ELF-1 (cell line): ENCODE measurements around the gene XRN2.
A peak's percentile ranks its signal among the peaks of the same experiment; 100 is the strongest.
"Not testable (repeated sequence)": the region's sequence is repeated elsewhere in the genome, so short reads cannot be mapped to it uniquely, and the experiment has no call there.

Experiments used
- DNase-seq: peaks from one replicate; pipeline ENCODE4 v3.0.0-alpha.2; 2016; ENCODE audit warnings: low read depth, low spot score

Gene XRN2

DNA sequence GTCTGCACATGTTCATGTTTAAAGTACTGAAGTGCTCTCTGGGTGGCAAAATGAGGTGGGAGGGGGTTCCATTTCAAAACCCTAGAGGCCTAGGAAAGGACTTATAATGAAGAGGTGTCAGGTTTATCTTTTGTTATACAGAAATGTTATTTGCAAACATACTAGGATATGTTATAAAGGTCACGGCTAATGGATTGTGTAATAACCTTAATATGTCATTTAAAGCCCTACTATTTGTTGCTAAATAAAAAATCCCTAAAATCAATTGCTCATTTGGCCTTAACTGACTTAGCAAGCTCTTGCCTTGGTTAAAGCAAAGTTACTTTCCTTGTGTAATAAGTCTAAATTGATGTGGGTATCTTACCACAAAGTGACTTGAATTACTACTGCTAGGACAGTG is 85.4 kb downstream of the XRN2 start:
- no peak for DNase-seq

DNA sequence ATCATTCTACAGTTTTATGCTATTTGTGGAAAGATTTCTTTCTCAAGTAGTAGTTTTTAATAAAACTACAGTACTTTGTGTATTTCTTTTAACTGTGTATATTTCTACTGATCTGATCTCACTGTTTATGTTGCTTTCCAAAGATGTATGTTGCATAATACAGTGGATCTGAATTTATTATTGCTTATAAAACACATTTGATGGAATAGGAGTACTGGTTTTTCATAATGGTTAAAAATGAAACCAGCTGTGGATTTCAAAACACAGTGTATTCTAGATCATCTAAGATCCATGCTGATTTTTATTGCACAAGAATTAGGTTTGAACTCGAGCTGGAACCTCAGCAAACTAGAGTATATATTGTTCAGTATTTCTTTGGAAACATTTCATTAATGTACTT is 86.2 kb downstream of the XRN2 start:
- no peak for DNase-seq

DNA sequence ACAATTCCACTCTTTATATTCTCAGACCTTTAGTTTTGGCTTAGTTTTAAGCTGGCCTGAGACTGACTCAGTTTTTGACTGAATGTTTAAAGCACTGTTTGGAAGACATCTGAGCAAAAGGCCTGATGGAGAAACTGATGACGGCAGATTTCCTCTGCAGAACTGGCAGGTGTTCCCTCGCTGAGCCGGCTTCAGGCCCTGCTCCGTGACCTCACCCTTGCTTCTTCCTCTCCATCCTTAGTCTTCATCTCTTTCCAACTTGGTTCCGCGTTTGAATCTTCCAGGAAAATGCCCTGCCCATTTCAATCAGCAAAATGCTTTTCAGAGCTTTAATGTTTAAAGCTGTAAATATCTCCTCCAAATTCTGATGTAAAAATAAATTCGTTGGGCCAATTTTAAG is 87.6 kb downstream of the XRN2 start:
- DNase-seq: no peak

DNA sequence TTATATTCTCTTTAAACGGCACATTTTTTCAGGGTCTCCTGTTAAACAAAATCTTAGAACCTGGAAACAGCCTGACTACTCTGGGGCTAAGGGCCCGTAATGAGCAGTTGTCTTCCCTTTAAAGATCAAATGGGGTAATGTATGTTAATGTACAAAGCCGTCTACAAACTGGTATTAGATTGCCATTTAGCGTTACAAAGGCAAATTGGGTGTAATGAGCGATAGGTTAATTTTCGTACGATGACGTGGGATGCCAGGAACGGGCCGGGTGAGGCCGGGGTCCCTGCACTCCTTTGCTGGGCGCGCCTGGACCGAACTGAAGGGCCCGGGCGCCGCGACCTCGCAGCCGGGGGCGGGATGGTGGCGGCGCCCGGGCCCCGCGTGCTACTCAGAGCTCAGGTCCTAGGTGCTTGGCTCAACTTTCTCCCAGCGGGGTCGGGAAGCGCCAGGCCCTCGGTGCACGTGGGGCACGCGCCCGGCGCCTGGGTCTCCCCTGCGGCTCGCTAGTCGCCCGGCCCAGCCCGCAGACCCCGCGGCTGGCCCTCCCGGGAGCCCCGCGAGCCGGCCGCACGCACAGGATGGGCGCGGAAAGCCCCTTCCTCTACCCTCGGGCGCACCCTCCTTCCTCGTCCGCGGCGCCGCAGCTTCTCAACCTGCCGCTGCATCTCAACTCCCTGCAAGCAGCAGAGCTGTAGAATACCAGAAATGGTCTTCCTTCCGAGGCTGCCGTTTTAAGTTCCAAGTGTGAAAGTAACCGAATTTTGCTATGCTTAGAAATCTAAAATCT is 88.2 kb downstream of the XRN2 start:
- DNase-seq: peak; percentile 65

DNA sequence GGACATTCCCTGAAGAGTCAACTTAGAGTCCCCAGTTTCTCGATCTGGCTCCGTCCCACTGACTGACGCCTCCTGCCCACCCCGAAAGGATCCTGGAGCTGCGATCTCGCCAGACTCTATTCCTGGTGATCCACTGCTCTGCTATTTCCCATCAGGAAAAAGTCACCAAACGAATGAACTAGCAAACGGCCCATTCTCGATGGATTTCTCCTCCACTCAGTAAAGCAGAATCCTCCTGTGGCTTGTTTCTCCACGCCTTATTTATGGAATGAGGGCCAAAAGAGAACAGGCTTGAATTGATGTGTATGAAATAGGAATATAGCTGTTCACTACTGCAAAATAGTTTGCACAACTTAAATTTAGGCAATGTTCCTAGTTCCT is 88.8 kb downstream of the XRN2 start:
- no peak for DNase-seq

DNA sequence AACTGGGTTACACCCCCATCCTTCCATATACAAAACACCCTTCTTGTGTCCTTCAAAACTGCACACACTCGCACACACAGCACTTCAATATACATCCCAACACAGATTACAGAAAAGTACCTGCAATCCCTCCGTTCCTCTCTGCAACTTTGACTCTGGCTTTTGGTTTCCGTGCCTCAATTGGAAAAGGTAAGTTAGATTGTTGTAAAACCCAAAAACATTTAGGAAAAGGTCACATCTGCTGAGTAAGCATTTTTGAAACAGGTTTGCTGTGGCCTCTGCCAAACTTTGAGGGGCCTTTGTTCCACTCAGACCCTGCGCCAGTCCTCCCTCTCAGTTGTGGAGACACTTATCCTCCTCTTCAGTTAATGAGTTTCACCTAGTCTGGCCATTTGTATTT is 90.0 kb downstream of the XRN2 start:
- DNase-seq: no peak

DNA sequence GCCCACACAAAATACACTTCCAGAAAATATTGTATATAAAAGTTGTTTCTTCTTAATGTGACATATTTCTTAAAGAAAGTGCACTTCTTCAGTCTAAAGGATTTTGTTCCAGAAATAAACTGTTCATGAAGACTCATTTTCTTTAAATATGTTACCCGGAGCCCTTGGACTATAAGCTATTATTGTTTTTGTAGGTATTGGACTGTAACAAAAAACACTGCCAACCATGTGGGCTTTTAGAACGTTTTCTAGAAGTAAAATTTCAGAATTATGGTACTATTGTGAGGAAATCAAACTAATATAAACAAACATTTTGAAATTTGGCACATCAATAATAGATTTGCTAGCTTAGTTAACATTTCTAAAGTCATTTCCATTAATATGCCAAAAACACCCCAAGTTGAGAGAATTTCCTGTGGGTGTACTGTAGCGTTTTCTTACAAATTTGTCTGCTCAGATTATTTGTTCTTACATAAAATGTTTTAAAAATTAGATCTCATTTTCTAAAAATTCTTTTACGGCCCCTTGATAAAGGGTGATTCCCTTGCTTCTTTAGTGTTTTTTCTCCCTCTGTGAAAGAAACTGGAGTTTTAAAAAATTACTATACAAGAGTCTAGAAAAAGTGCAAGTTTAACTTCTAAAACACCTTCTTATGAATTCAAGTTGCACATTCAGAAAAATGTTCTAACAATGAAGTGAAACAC is 90.8 kb downstream of the XRN2 start:
- no peak for DNase-seq

DNA sequence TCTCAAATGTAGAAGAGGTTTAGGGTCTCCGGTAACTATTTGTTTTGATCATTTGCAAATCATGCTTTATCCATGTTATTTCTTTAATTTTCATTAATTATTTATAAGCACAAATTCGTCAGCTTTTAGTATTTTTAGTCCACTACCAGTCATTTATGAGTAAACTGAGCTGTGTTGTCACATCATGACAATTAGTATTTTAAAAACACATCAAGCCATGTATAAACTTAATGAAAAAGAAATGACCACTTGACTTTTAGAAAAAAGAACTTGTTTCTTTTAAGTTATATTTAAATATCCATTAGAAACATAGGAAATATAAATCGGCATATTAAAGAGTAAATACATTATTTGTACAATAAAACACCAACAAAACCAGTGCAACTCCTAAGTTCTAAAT is 91.4 kb downstream of the XRN2 start:
- DNase-seq: no peak

DNA sequence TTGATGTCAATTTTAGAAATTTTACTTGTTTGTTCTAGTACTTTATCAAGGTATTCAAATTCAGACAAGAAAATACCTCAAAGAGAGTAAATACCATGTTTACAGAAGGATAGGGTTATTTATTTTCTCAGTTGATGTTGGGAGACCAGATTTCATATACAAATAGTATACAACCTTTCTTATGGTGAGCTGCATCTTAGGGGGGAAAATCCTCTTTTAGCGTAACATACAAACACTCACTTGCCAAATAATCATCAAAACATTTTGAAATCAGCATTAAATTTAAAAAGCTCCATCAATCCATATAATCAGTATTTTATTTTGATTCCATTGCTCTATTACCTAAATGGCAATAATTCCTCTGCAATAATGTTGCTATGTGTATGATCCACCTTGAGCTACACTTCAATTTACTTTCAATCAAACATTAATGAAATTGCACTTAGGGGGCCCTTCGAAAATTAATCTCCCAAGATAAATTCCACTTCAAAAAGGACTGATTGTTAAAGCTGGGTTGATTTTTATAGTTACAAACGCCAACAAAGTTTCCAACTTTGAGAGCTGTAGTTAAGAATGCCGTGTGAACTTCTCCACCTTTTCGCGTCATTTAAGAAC is 92.0 kb downstream of the XRN2 start:
- no peak for DNase-seq

DNA sequence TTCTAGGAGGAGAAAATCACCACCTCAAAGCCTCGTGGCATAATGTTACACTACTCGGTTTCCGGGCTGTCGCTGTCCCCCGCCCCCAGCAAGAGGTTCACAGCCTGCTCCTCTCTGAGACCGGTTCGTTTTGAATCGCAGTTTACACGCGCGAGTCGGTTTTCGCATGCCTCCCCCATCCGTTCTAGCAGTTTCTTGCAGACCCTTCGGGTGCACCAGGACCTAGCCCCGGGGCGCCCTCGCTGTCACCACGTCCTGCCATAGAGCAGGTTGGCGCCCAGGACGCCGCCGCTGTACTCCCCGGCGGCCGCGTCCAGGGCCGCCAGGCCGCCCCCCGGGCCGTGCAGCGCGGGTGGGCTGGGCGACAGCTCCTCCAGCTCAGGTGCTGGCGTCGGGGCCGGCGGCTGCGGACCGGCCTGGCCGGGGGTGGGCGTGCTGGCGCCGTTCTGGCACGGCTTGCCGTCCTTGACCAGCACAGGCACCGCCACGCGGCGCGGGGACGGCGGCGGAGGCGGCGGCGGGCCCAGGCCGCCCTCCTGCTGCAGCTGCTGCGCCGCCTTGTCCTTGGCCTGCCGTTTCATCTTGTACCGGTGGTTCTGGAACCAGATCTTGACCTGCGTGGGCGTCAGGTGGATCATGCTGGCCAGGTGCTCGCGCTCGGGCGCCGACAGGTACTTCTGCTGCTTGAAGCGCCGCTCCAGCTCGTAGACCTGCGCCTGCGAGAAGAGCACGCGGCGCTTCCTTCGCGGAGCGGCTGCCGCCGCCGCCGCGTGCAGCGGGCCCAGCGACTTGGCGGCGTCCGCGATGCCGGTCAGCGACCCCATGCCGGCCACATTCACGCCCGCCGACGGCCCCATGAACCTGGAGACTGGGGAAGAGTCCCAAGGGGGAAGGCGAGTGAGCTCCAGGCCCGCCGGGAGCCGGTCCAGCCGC is 92.8 kb downstream of the XRN2 start:
- DNase-seq: peak; percentile 65

DNA sequence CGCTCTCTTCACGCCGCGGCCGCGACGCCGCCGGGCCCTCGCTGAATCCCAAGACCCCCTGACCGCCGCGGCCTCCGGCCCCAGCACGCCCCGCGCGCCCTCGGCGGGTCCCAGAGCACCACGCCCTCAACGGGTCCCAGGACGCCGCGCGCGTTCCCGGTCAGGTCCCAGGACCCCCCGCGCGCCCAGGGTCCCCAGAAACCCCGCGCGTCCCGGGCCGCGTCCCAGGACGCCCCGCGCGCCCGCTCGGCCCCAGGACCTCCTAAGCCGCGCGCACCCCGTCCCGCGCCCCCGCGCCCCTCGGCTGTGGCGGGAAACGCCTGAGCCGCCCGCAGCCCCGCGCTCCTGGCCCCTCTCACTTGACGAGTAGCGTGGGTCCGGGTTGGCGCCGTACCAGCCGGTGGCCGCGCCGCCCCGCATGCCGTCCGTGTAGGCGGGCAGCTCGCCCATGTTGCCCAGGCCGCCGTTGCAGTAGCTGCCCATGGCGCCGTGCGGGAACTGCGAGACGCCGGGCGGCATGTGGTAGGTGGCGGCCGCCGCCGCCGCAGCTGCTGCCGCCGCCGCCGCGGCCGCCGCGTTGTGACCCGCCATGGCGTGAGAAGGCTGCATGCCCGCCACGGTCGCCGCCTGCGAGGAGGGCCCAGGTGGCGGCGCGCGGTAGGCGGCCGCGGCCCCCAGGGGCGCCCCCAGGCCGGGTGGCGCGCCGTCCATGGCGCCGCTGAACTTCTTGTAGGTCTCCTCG is 93.6 kb downstream of the XRN2 start:
- DNase-seq: no peak

DNA sequence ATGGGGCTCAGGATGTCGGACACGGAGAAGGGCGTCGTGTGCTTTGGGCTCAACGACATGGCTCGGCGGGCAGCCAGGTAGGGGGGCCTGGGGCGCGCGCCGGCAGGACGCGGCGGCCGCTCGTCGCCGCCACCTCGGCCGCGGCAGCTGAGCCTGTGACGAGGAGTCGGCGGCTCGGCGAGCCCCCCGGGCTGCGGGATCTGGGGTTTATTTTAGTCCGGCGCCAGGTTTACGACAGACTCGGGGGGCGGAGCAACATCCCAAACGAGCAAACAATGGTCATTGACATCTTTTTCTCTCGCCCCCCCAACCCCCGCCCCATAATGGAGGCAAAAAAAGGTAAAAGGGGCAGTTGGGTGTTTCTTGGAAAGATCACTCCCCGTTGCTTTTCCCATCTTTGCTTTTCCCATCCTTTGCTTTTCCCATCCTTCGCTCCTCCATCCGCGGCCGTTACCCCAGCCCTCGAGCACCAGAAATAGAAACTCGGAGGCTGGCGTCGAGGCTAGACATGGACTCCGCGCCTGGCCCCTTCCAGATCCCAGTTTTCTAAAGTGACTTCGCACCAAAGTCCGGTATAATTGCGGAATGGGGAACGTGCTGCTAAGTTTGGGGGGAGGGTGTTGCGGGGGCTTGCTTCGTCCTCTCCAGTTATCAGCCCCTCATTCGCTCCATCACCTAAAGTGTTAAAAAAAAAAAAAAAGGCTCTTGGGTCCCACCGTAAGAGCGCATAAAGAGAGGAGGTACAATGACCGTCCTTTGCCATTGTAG is 94.4 kb downstream of the XRN2 start, which contains the start of gene NKX2-4:
Gene NKX2-4, minus strand, starts transcription at position 186 of the 768 bp plus-strand sequence. Its CDS starts 127 bp downstream, at position 59.
- peak; percentile 18 for DNase-seq

DNA sequence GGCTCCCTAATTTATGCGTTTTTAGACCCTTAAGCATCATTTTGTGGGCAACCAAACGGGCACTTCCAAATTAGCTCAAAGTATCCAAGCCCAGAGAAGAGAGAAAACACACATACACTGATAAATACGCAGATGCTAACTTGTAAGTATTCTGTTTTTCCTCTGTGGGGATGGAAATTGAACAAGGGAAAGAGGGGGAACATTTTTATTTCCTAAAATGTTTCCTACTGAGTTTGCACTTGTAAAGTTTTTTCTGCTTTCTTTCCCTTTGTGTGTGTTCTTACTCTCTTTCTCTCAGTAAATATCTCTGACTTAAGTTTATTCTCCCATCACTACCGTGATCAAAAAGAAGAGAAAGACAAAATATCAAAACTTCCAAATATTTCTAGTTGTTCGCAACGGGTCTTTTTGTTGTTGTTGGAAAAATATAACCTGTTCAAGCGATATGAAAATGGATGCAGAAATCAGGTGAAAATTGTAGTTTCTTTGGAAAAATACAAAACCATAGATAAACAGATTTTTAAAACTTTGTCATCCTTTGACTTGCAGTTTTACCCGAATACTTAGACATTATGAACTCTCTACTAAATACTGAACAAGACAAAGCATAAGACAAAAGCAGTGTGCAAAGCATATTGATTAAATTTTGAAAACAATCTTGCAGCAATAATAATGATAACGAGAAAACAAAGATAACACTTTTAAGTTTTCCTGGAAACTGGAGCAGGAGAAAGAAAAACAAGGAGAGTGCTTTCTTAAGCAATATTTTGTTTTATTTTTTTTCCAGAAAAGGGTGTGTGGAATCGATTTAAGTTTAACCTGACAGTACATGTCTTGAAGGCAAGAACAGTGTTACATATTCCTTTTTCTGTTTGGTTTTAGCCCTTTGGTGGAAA is 95.2 kb downstream of the XRN2 start:
- DNase-seq: no peak

DNA sequence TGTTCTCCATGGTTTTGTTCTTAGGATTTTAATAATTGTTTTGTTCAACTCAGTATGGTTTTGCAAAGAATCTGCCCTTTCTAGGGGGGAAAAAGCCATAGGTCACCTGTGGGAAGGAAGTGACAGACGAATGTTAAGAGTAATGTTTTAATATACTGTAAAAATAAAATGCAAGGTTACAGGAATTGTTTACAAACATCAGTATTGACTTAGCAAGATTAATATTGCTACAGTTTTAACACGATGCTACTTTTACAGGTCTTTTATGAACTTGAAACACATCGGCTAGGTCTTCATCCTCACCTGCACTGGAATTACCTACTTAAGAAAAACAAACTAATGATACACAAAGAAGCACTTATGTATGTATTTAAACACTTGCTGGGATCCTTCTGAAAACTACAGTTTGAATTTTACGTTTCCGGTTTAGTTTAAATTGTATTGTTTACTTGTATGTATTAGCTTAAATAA is 95.9 kb downstream of the XRN2 start:
- DNase-seq: no peak

DNA sequence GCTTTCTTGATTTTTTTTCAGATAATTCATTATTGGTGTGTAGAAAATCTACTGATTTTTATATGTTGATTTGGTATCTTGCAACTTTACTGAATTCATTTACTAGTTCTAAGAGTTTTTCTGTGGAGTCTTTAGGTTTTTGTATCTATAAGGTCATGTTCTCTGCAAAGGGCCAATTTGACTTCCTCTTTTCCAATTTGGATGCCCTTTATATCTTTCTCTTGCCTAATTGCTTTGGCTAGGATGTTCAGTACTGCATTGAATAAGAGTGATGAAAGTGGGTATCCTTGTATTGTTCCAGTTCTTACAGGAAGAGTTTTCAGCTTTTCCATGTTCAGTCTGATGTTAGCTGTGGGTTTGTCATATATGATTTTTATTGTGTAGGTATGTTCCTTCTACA is 108.6 kb downstream of the XRN2 start:
- DNase-seq: no peak

DNA sequence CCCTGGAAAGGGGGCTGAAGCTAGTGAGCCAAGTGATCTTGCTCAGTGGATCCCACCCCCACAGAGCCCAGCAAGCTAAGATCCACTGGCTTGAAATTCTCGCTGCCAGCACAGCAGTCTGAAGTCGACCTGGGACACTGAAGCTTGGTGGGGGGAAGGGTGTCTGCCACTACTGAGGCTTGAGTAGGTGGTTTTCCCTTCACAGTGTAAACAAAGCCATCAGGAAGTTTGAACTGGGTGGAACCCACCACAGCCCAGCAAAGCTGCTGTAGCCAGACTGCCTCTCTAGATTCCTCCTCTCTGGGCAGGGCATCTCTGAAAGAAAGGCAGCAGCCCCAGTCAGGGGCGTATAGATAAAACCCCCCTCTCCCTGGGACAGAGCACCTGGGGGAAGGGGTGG is 110.9 kb downstream of the XRN2 start:
- not testable (repeated sequence) for DNase-seq

DNA sequence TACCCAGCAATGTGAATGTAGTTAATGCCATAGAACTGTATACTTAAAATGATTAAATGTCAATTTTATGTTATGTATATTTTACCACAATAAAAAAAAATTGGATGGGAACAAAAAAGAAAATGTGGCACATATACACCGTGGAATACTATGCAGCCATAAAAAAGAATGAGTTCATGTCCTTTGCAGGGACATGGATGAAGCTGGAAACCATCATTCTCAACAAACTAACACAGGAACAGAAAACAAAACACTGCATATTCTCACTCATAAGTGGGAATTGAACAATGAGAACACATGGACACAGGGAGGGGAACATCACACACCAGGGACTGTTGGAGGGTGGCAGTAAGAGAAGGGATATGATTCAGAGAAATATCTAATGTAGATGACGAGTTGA is 116.0 kb downstream of the XRN2 start:
- DNase-seq: not testable (repeated sequence)

DNA sequence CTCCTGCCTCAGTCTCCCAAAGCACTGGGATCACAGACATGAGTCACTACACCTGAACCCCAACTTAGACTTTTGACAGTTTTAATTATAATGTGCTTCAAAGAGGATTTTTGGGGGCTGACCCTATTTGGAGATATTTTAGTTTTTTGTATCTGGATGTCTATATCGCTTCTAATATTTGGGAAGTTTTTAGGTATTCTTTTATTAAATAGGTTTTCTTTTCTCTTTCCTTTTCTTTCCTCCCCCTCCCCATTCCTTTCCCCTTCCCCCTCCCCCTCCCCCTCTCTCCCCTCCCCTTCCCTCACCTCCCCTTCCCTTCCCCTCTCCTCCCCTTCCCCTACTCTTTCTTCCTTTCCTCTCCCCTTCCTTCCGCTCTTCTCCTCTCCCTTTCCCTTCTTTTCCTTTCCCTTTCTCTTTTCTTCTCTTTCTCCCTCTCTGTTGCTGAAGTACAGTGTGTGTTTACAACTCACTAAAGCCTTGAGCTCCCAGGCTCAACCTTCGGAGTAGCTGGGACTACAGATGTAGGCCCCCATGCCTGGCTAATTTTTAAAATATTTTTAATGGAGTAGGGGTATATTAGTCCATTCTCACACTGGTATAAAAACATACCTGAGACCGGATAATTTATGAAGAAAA is 118.6 kb downstream of the XRN2 start:
- DNase-seq: no peak

DNA sequence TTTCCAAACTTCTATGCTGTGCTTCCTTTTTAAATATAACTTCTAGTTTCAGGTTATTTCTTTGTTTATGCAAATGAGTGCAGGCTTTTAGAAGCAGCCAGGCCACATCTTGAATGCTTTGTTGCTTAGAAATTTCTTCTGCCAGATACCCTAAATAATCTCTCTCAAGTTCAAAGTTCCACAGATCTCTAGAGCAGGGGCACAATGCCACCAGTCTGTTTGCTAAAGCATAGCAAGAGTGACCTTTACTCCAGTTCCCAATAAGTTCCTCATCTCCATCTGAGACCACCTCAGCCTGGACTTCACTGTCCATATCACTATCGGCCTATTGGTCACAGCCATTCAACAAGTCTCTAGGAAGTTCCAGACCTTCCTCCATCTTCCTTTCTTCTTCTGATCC is 120.6 kb downstream of the XRN2 start:
- not testable (repeated sequence) for DNase-seq
